Peyer's patch (tissue), 4 donors: ENCODE results near the gene EPHB2.

Experiments
- CTCF ChIP-seq, 6 experiments: fragments of 450-650 bp in 4 of 6; fragments of 200-600 bp in 2 of 6; sonication (generic) in 1 of 6; IDR thresholded peaks; one replicate each; pipeline ENCODE4 v1.5.1; 2017 to 2019; ENCODE audit warnings: antibody characterized with exemption in 6 of 6, mild to moderate bottlenecking in 3 of 6, moderate library complexity in 1 of 6
- POLR2A ChIP-seq, 2 donors: fragments of 450-650 bp; IDR thresholded peaks; one replicate each; pipeline ENCODE4 v1.5.1; 2017; ENCODE audit warnings: antibody characterized with exemption in 2 of 2, mild to moderate bottlenecking in 2 of 2, moderate library complexity in 2 of 2

GRCh38 chr1:22776035-22776613 lies 65.5 kb downstream of the EPHB2 start:
- TF ChIP-seq POLR2A (IDR thresholded peaks at IDR 0.05) (no peak), CTCF (IDR thresholded peaks at IDR 0.05) (peak in 3 of 6 experiments; percentile 36 to 40 (median 40))
